Measurements from ENCODE around the gene RLN3.

RLN3 gene

GRCh38 chr19:14027856-14028450 lies at the start of gene RLN3:
TSS of gene RLN3 (plus strand) at chr19:14028148. CDS start at chr19:14028205, 57 bp downstream.
- FAIRE-seq: no peak

GRCh38 chr19:13978351-13979243 lies 49.4 kb upstream of the RLN3 start:
- FAIRE-seq: no peak

DNA sequence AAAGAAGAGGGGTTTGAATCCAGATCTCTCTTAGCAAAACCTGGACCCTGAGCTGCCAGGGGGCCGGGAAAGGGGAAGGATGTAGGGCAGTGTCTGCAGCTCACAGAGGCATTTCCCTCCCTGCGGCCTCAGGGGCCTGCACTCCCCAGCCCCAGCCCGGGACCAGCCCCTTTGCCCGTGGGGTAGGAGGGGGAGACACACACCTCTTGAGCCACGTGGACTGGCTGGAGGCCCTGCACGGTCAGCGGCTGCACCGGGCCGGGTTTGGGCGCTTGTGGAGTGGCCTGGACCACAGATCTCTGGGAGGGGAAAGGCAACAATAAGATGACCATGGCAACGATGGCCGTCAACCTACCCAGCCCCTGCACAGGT lies 48.7 kb upstream of the RLN3 start:
- no peak for FAIRE-seq

- no peak for FAIRE-seq
Measured at GRCh38 chr19:13979686-13980085, 48.3 kb upstream of the RLN3 start.

DNA sequence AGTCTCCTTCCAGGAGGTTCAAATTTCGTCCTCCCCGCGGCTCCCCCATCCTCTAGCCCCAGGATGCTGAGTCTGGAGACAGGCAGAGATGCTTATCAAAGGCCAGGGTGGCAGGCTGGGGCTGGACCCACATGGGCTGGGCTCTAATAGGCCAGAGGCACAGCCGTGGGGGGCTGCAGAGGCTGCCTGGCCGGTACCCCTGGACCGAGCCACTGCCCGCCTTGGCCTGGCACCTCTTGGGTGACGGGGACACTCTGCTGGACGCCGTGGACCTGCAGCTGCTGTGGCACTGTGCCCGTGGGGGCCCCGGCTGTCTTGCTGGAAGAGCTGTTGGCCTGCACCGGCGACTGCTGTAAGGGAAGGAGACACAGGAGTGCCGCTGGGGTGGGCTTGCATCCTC lies 47.6 kb upstream of the RLN3 start:
- FAIRE-seq: no peak

- no peak for FAIRE-seq
Measured at GRCh38 chr19:13981021-13981420, 46.9 kb upstream of the RLN3 start.

DNA sequence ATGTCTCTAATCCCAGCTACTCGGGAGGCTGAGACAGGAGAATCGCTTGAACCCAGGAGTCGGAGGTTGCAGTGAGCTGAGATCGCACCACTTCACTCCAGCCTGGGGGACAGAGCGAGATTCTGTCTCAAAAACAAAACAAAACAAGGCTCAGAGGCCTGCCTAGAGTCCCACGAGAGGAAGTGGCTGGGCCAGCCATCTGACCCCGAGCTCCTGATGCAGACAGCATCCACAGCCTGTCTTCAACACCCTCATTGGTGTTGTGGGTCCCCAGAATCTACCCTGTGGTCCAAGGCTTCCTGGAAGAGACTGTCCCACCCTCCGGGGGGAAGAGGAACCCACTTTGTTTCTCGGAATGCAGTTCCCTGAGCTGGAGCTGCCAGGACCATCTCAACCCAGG lies 46.5 kb upstream of the RLN3 start:
- FAIRE-seq: no peak

DNA sequence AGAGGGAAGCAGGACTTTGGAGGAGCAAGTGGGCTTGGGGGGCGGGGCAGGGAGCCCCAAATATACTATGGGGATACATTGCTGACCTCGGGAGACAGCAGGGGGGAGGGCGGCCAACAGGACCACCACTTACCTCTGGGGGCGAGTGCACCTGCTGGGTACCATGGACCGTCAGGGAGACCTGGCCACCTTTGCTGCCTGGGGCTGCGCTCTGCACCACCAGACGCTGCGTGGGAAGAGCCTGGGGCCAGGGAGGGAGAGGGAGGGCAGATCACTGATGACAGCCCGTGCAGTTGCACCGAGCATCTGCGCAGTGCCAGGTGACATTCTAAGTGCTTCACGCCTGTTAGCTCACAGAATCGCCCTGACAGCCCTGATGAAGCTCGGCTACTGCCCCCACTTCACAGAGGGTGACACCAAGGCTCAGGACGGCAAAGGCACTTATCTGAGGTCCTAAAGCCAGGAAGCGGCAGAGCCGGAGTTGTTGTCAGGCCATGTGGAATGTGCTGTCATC lies 45.9 kb upstream of the RLN3 start:
- no peak for FAIRE-seq

GRCh38 chr19:13982773-13983172 lies 45.2 kb upstream of the RLN3 start:
- FAIRE-seq: no peak

- no peak for FAIRE-seq
Measured at GRCh38 chr19:13983213-13983889, 44.6 kb upstream of the RLN3 start.

GRCh38 chr19:13984186-13984585 lies 43.8 kb upstream of the RLN3 start:
- FAIRE-seq: no peak

- no peak for FAIRE-seq
Measured at GRCh38 chr19:13984875-13985741, 42.8 kb upstream of the RLN3 start.

GRCh38 chr19:13985771-13986347 lies 42.1 kb upstream of the RLN3 start:
- FAIRE-seq: no peak

DNA sequence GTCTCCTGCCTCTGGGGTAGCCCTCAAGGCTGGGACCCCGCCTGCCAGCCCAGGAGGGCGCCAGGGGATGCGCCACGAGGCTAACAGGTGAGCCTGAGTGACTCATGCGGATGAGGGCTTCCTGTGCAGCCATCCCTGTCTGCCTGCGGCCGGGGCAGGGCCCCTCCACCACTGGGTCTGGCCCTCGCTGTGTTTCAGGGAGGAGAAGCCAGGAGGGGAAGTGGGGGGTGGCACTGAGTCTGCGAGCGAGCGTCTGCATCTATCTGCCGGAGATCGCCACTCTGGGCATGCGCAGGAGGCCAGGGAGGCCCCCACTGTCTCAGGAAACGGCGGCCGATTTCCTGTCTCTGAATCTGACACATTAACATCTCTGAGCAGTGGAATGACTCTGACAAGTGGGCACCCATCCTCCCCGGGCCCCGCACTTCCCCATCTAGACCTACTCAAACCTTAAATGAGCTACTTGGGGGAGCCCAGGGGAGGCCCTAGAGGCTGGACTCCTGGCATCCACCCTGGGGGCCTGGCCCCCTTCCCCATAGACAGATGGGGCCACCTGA lies 41.5 kb upstream of the RLN3 start:
- no peak for FAIRE-seq

DNA sequence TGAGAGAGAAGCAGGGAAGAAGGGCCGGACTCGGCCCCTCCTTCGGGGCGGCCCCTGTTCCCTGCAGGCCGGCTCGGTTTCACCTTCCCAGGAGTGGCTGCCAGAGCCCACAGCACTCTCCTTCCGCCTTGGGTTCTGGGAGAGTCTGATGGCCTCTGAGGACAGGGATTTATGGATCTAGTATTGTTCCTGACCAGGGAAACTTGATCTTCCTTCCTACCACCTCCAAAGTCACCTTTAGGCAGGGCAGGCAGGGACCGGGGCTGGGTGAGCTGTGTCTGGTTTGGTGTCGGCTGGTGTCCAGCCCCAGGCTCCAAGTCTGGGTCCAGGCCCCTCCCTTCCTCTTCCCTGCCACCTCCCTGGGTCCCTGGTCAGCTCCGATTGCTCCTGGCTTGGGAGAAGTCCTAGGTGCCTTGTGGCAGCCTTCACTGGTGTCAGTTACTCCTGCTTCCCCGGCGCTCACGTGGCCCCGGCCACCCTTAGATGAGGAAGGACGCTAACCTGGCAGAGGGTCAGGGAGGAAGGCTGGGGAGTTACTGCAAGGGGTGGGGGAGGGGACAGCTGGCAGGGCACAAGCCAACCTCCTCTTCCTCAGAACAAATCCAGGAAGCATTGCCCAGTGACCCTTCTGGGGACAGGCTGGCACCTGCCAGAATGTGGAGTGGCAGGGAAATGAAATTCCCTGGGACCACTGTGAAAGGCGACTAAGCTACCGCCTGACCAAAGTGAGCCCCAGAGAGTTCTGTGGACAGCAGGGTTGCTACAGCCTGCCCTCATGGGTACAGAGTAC lies 40.7 kb upstream of the RLN3 start:
- no peak for FAIRE-seq

DNA sequence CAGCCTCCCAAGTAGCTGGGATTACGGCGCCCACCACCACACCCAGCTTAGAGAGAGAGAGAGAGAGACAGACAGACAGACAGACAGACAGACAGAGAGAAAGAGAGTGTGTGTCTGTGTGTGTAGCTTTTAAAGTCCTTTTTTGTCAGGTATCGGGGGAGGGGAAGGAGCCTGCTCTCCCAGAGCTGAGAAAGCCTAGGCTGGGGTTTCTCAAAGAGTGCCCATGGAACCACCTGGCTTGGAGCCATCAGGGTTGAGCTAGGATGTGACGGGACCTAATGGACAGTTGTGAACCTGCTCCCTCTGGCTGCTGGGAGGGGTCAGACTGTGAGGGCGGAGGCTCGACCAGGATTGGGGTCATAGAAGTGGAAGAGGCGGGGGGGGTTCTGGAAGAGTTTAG lies 38.5 kb upstream of the RLN3 start:
- FAIRE-seq: no peak

GRCh38 chr19:13990085-13990484 lies 37.9 kb upstream of the RLN3 start:
- no peak for FAIRE-seq

- FAIRE-seq: no peak
Measured at GRCh38 chr19:13992025-13992424, 35.9 kb upstream of the RLN3 start.

GRCh38 chr19:13993590-13994300 lies 34.2 kb upstream of the RLN3 start:
- no peak for FAIRE-seq

- no peak for FAIRE-seq
Measured at GRCh38 chr19:13995017-13995728, 32.8 kb upstream of the RLN3 start.
